Activated CD8-positive, alpha-beta memory T cell treated with anti-CD3 and anti-CD28 coated beads, Interleukin-2, amount 50 U/mL, for 24 hours (primary cell): Measurements from ENCODE around the gene APOBEC3B.
"Not testable (repeated sequence)": the region's sequence is repeated elsewhere in the genome, so short reads cannot be mapped to it uniquely, and the experiment has no call there.

ENCODE experiments used
- DNase-seq: peaks from one replicate; pipeline ENCODE4 v3.0.0-alpha.2; 2020; ENCODE audit errors: extremely low read depth

APOBEC3B gene

DNA sequence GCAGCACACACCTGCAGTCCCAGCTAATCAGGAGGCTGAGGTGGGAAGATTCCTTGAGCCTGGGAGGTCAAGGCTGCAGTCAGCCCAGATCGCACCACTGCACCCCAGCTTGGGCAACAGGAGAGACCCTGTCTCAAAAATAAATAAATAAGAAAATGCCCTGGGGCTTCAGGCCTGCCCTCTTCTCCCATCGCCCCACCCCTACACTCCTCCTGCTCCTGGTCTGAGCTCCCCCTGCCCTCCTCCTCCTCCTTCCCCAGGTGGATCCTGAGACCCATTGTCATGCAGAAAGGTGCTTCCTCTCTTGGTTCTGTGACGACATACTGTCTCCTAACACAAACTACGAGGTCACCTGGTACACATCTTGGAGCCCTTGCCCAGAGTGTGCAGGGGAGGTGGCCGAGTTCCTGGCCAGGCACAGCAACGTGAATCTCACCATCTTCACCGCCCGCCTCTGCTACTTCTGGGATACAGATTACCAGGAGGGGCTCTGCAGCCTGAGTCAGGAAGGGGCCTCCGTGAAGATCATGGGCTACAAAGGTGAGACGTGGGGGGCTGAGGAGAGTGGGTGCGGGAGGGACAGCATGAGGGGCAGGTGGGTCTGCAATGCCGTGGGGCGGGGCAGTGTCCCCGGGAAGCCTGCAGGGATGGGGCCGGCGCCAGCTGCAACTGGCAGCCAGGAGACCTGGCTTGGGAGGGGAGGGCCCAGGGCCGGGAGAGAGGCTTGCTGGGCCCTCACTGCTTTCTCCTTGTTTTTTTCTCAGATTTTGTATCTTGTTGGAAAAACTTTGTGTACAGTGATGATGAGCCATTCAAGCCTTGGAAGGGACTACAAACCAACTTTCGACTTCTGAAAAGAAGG, 49.5 kb downstream of the APOBEC3B start:
- DNase-seq = not testable (repeated sequence)

DNA sequence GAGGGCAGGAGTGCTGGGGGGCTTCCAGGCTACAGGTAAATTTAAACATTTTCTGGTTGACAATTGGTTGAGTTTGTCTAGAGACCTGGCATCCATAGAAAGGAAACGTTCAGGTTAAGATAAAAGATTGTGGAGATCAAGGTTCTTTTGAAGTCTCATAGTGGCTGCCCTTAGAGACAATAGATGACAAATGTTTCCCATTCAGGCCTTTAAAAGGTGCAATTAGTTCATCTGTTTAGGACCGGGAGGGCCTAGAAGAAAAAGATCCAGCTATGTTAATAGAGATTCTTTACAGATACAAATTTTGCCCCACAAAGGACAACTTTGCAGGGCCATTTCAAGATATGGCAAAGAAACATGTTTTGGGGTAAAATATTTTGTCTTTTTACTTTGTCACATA, 54.9 kb downstream of the APOBEC3B start:
- not testable (repeated sequence) for DNase-seq

DNA sequence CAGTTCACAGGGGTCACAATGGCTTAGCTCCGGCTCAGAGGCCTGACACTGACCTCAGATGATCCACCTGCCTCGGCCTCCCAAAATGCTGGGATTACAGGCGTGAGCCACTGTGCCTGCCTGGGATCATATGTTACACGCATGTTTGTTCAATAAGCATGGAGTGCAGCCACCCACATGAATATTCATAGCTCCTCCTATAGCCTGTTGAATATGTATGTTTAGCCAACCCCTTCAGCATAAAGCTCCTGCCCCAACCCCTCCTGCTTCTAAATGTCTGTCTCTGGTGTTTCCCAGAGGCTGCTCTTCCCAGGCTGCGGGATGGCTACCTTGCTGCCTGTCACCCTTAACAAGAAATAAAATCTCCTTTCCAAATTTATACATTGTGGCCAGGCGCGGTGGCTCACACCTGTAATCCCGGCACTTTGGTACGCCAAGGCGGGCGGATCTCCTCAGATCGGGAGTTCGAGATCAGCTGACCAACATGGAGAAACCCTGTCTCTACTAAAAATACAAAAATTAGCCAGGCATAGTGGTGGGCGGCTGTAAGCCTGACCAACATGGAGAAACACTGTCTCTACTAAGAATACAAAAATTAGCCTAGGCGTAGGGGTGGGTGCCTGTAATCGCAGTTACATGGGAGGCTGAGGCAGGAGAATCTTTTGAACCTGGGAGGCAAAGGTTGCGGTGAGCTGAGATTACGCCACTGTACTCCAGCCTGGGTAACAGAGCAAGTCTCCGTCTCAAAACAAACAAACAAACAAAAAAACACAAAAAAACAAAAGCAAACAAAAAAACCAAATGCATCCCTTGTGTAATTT, 57.4 kb downstream of the APOBEC3B start:
- DNase-seq = no peak

DNA sequence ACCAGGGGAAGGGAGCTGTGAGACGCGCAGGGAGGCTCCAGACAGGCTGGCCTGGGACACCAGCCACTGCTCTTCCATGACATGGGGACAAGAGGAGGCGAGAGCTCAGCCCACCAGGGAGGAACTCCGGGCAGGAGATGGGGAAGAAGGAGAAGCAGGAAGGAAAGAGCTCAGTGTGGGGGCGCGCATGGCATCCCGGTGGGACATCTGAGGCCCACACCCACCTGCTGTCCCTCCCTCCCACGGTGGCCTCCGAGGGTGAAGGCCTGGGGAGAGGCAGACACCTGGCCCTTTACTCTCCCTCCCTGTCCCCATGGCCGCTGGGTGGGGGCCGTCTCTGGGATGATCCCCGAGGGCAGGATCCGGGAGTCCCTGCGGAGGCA, 58.0 kb downstream of the APOBEC3B start:
- DNase-seq = not testable (repeated sequence)

DNA sequence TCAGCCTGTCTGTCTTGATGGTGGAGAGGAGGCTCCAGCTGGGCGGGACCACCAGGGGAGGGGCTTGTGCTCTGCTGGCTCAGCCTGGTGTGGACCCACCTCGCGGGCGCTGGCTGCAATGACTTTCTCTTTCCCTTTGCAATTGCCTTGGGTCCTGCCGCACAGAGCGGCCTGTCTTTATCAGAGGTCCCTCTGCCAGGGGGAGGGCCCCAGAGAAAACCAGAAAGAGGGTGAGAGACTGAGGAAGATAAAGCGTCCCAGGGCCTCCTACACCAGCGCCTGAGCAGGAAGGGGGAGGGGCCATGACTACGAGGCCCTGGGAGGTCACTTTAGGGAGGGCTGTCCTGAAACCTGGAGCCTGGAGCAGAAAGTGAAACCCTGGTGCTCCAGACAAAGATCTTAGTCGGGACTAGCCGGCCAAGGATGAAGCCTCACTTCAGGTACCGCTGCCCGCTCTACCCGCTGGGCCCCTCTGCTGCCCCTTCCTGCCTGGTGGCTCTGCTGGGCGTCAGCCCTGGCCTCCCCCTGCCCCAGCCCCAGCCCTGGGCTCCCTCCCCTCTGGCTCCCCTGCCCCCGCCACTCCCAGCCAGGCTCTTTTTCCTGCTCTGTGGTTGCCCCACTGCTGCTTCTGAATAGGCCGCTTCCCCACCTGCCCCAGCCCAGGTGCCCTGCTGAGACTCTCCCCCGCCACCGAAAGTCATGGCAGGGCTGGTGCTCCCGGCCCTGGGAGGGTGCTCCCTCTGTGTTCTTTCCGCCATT, 58.6 kb downstream of the APOBEC3B start, which contains the start of gene APOBEC3F:
Gene APOBEC3F (plus strand): TSS at position 327 of the 759 bp plus-strand sequence. CDS start 97 bp downstream, at position 424.
- DNase-seq = peak; percentile 36

DNA sequence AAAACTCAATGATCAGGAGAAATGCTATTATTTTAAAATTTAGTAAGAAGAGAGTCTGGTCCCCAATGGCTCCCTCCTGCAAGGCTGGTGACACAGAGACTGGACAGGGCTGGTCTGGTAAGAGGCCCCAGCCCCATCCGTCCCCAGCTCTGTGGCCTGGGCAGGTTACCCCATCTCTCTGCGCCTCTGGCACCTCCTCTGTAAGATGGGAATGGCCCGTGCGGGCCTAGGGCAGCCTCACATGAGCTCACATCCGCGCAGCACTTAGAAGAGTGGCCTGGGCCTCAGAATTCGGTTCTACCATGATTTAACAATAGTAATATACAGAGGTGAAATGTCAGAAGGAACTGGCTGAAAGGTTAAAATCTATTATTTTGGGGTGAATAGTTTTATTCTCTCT, 59.8 kb downstream of the APOBEC3B start:
- DNase-seq = no peak
